ENCODE results near the gene SEMA4B. TPM values are rescaled to one million over a fixed set of nuclear protein-coding genes. Genes with fewer than 3 reads are reported as not detected.
A peak's percentile ranks its signal among the peaks of the same experiment; 100 is the strongest.

SEMA4B gene
- total and polyA plus RNA-seq, 8 donors, result 32.5 to 63.9 (median 38.4) TPM

DNA sequence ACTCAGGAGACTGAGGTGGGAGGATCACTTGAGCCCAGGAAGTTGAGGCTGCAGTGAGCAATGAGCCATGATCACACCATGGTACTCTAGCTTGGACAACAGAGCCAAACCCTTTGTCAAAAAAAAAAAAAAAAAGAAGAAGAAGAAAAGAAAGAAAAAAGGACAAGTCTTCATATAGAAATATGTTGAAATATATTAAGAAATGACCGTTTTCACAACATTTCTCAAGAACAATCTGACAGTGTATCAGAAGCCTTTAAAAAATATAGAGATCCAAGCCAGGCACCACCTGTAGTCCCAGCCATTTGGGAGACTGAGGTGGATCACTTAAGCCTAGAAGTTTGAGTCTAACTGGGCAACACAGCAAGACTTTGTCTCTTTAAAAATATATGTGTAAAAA, 29.5 kb upstream of the SEMA4B start:
- ATAC-seq, result no peak
- DNase-seq, result no peak
- no peaks in the 10 kb centered on the region for H3K36me3 ChIP-seq
- FAIRE-seq, result no peak
- intact Hi-C loops (cut with DNase I), result no loop called here
- peaks cover 11 to 20% (median 16%) of the 10 kb centered on the region in 3 donors for H3K4me1 ChIP-seq
- no peak overlapping the region for H3K27ac ChIP-seq
- 77 to 81% methylated on average over 1 of the region's 1 CpG for WGBS, 2 donors
- no peak overlapping the region for H3K4me3 ChIP-seq
- H3K9me3 ChIP-seq, result no peaks in the 10 kb centered on the region
- H3K27me3 ChIP-seq, result no peaks in the 10 kb centered on the region
- no peak for TF ChIP-seq CTCF (IDR thresholded peaks at IDR 0.05)

- H3K36me3 ChIP-seq, result no peaks in the 10 kb centered on the region
- intact Hi-C loops (cut with DNase I), result no loop called here
- 27 to 29% methylated on average over 7 of the region's 7 CpGs for whole genome bisulfite sequencing, 2 donors
- H3K4me3 ChIP-seq, result no peak overlapping the region
- H3K4me1 ChIP-seq, result peaks cover 11 to 20% (median 16%) of the 10 kb centered on the region in 3 donors
- no peaks in the 10 kb centered on the region for H3K9me3 ChIP-seq
- TF ChIP-seq CTCF (IDR thresholded peaks at IDR 0.05), result no peak
- FAIRE-seq (no peak), DNase-seq (peak in 1 of 6 donors; percentile 38), ATAC-seq (peak; percentile 41 to 67 (median 52))
- H3K27me3 ChIP-seq, result no peaks in the 10 kb centered on the region
- peak overlapping the region in 1 of 4 donors; percentile 3 for H3K27ac ChIP-seq
Observed at GRCh38 chr15:90173372-90173771, 27.8 kb upstream of the SEMA4B start.

GRCh38 chr15:90174140-90174875, 26.8 kb upstream of the SEMA4B start:
- Histone ChIP-seq H3K4me1 (peaks cover 11 to 20% (median 16%) of the 10 kb centered on the region in 3 donors), H3K36me3 (no peaks in the 10 kb centered on the region), H3K27ac (peak overlapping the region; percentile 6 to 79 (median 62)), H3K27me3 (no peaks in the 10 kb centered on the region), H3K9me3 (no peaks in the 10 kb centered on the region), H3K4me3 (no peak overlapping the region)
- DNase-seq, result peak; percentile 78 to 92 (median 83)
- no peak for FAIRE-seq
- TF ChIP-seq CTCF (IDR thresholded peaks at IDR 0.05), result no peak
- ATAC-seq, result peak; percentile 81 to 86 (median 84)
- WGBS, 2 donors, result 55 to 58% methylated on average over 25 of the region's 25 CpGs
- intact Hi-C loops (cut with DNase I), result no loop called here

GRCh38 chr15:90177012-90177411, 24.1 kb upstream of the SEMA4B start:
- Histone ChIP-seq H3K36me3 (no peaks in the 10 kb centered on the region), H3K9me3 (no peaks in the 10 kb centered on the region), H3K27me3 (no peaks in the 10 kb centered on the region), H3K4me1 (peaks cover 11 to 20% (median 16%) of the 10 kb centered on the region in 3 donors), H3K27ac (no peak overlapping the region), H3K4me3 (no peak overlapping the region)
- DNase-seq (no peak), ATAC-seq (no peak), FAIRE-seq (no peak)
- WGBS, 2 donors, result 92 to 93% methylated on average over 9 of the region's 9 CpGs
- no peak for TF ChIP-seq CTCF (IDR thresholded peaks at IDR 0.05)
- intact Hi-C loops (cut with DNase I), result no loop called here
